Vagina (tissue), 2 donors: ENCODE results near the gene BLOC1S5. TPM values are rescaled to one million over a fixed set of nuclear protein-coding genes. Genes with fewer than 3 reads are reported as not detected.
"Not testable (repeated sequence)": the region's sequence is repeated elsewhere in the genome, so short reads cannot be mapped to it uniquely, and the experiment has no call there.

Experiments used
- DNase-seq, 2 donors: peaks; one replicate each; pipeline ENCODE4 v3.0.0-alpha.2; 2017; ENCODE audit errors: extremely low spot score in 2 of 2
- H3K27ac ChIP-seq: fragments of 200-600 bp; sonication (generic); one replicate; pipeline ENCODE4 v1.5.1; 2019
- H3K27me3 ChIP-seq: fragments of 200-600 bp; sonication (generic); one replicate; pipeline ENCODE4 v1.5.1; 2019
- H3K36me3 ChIP-seq, 2 donors: fragments of 200-600 bp; sonication (generic); one replicate each; pipeline ENCODE4 v1.5.1; 2017 to 2019
- H3K4me1 ChIP-seq: fragments of 200-600 bp; sonication (generic); one replicate; pipeline ENCODE4 v1.5.1; 2019
- H3K4me3 ChIP-seq, 2 donors: fragments of 200-600 bp; sonication (generic); 1 replicate in 1 of 2; 2 replicates in 1 of 2; pipeline ENCODE4 v1.5.1; 2016 to 2019
- H3K9me3 ChIP-seq: fragments of 200-600 bp; sonication (generic); one replicate; pipeline ENCODE4 v1.5.1; 2019
- POLR2A ChIP-seq, 2 donors: fragments of 450-650 bp; IDR thresholded peaks; one replicate each; pipeline ENCODE4 v1.6.1; 2017; ENCODE audit warnings: antibody characterized with exemption in 2 of 2, mild to moderate bottlenecking in 2 of 2, moderate library complexity in 2 of 2
- POLR2AphosphoS5 ChIP-seq, 2 donors: sonication (generic); formaldehyde crosslinking; IDR thresholded peaks; one replicate each; pipeline ENCODE4 v1.9.0; 2017; ENCODE audit warnings: antibody characterized with exemption in 2 of 2, mild to moderate bottlenecking in 2 of 2, low read depth in 1 of 2; ENCODE audit not compliant: insufficient read depth in 1 of 2
- intact Hi-C: fragments of 100-400 bp; cut with DNase I; formaldehyde crosslinking; loops from one replicate; pipeline ENCODE4 v1.15.1; 2023
- total RNA-seq: library from RNA; depleted of rRNA; stranded (reverse); fragments of >200 nt; gene quantifications from one replicate; pipeline ENCODE4 v1.2.3, GENCODE V29; 2016
- TF ChIP-seq, protein P1 (sequence below), 3 experiments: fragments of 450-650 bp in 2 of 3; fragments of 200-600 bp in 1 of 3; sonication (generic) in 1 of 3; IDR thresholded peaks; one replicate each; pipeline ENCODE4 v1.5.1; 2017 to 2019; ENCODE audit warnings: antibody characterized with exemption in 3 of 3, mild to moderate bottlenecking in 2 of 3, moderate library complexity in 2 of 3

Gene BLOC1S5
- total RNA-seq, 1 donor from 2014 or later, result 9.6 TPM

GRCh38 chr6:8047541-8048292 is 16.5 kb downstream of the BLOC1S5 start:
- peaks cover 6% of the 10 kb centered on the region for H3K4me1 ChIP-seq
- DNase-seq, result no peak
- H3K36me3 ChIP-seq, result peaks cover 0 to 6% of the 10 kb centered on the region in 2 donors
- intact Hi-C loops, result no loop called here
- H3K4me3 ChIP-seq, result no peak overlapping the region
- H3K9me3 ChIP-seq, result no peaks in the 10 kb centered on the region
- H3K27me3 ChIP-seq, result no peaks in the 10 kb centered on the region
- TF ChIP-seq, protein P1, sequence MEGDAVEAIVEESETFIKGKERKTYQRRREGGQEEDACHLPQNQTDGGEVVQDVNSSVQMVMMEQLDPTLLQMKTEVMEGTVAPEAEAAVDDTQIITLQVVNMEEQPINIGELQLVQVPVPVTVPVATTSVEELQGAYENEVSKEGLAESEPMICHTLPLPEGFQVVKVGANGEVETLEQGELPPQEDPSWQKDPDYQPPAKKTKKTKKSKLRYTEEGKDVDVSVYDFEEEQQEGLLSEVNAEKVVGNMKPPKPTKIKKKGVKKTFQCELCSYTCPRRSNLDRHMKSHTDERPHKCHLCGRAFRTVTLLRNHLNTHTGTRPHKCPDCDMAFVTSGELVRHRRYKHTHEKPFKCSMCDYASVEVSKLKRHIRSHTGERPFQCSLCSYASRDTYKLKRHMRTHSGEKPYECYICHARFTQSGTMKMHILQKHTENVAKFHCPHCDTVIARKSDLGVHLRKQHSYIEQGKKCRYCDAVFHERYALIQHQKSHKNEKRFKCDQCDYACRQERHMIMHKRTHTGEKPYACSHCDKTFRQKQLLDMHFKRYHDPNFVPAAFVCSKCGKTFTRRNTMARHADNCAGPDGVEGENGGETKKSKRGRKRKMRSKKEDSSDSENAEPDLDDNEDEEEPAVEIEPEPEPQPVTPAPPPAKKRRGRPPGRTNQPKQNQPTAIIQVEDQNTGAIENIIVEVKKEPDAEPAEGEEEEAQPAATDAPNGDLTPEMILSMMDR (IDR thresholded peaks at IDR 0.05), result no peak
- TF ChIP-seq POLR2AphosphoS5 (IDR thresholded peaks at IDR 0.05; ENCODE audit: insufficient read depth in 1 of 2, low read depth in 1 of 2), result no peak
- no peak for TF ChIP-seq POLR2A (IDR thresholded peaks at IDR 0.05)
- H3K27ac ChIP-seq, result no peak overlapping the region

- H3K9me3 ChIP-seq, H3K4me3 ChIP-seq, H3K36me3 ChIP-seq, intact Hi-C loops, DNase-seq, H3K27me3 ChIP-seq, H3K4me1 ChIP-seq, H3K27ac ChIP-seq: not testable (repeated sequence)
Measured at GRCh38 chr6:8045769-8046168, 18.4 kb downstream of the BLOC1S5 start.

DNA sequence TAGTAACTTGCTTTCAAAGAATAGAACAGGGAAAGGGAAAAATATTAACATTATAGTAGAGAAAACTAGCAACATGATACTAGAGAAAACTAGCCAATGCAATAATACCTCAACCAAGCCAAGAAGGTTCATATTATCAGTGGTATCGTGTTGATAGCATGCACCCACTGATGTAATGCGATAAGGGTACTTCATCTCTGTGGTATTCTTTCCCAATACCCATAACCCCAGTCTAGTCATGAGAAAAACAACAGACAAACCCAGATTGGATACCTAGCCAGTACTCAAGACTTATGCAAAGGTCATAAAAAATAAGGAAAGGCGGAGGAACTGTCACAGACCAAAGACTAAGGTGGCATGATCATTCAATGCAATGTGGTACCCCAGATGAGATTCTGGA is 21.0 kb downstream of the BLOC1S5 start:
- no peak for TF ChIP-seq POLR2AphosphoS5 (IDR thresholded peaks at IDR 0.05; ENCODE audit: insufficient read depth in 1 of 2, low read depth in 1 of 2)
- TF ChIP-seq POLR2A (IDR thresholded peaks at IDR 0.05), result no peak
- TF ChIP-seq, protein P1 (IDR thresholded peaks at IDR 0.05), result no peak
- H3K36me3 ChIP-seq, result peaks cover 0 to 23% of the 10 kb centered on the region in 2 donors
- no peaks in the 10 kb centered on the region for H3K9me3 ChIP-seq
- peaks cover 6% of the 10 kb centered on the region for H3K4me1 ChIP-seq
- no peak overlapping the region for H3K4me3 ChIP-seq
- intact Hi-C loops, result no loop called here
- H3K27ac ChIP-seq, result no peak overlapping the region
- DNase-seq, result no peak
- H3K27me3 ChIP-seq, result no peaks in the 10 kb centered on the region

GRCh38 chr6:8041913-8042583 is 22.1 kb downstream of the BLOC1S5 start:
- H3K36me3 ChIP-seq, result peaks cover 0 to 23% of the 10 kb centered on the region in 2 donors
- intact Hi-C loops, result no loop called here
- no peak overlapping the region for H3K4me3 ChIP-seq

GRCh38 chr6:8034107-8034506 is 30.1 kb downstream of the BLOC1S5 start:
- intact Hi-C loops, H3K4me3 ChIP-seq: not testable (repeated sequence)

More at GRCh38 chr6:8041913-8042583, 22.1 kb downstream of the BLOC1S5 start:
- TF ChIP-seq, protein P1 (IDR thresholded peaks at IDR 0.05), result no peak
- no peak for TF ChIP-seq POLR2A (IDR thresholded peaks at IDR 0.05)
- TF ChIP-seq POLR2AphosphoS5 (IDR thresholded peaks at IDR 0.05; ENCODE audit: insufficient read depth in 1 of 2, low read depth in 1 of 2), result no peak
- Histone ChIP-seq H3K4me1 (no peaks in the 10 kb centered on the region), H3K9me3 (no peaks in the 10 kb centered on the region), H3K27me3 (no peaks in the 10 kb centered on the region), H3K27ac (no peak overlapping the region)
- no peak for DNase-seq

GRCh38 chr6:8030920-8031319 is 33.3 kb downstream of the BLOC1S5 start:
- intact Hi-C loops, result no loop called here
- no peak for DNase-seq
- H3K4me1 ChIP-seq, result peaks cover 10% of the 10 kb centered on the region

More at GRCh38 chr6:8034107-8034506, 30.1 kb downstream of the BLOC1S5 start:
- not testable (repeated sequence) for H3K36me3 ChIP-seq, H3K27me3 ChIP-seq, DNase-seq, H3K4me1 ChIP-seq, H3K9me3 ChIP-seq, H3K27ac ChIP-seq

More at GRCh38 chr6:8030920-8031319, 33.3 kb downstream of the BLOC1S5 start:
- H3K36me3 ChIP-seq, result no peaks in the 10 kb centered on the region
- H3K4me3 ChIP-seq, result no peak overlapping the region
- H3K9me3 ChIP-seq, result no peaks in the 10 kb centered on the region
- TF ChIP-seq POLR2AphosphoS5 (IDR thresholded peaks at IDR 0.05; ENCODE audit: insufficient read depth in 1 of 2, low read depth in 1 of 2), result no peak
- TF ChIP-seq POLR2A (IDR thresholded peaks at IDR 0.05), result no peak
- TF ChIP-seq, protein P1 (IDR thresholded peaks at IDR 0.05), result no peak
- no peak overlapping the region for H3K27ac ChIP-seq
- no peaks in the 10 kb centered on the region for H3K27me3 ChIP-seq
